Activated CD8-positive, alpha-beta T cell treated with anti-CD3 and anti-CD28 coated beads, Interleukin-2, amount 10 ng/mL, durations not matched to agents 7 days and 5 days (primary cell): ENCODE measurements around the gene LSM6. TPM values are rescaled to one million over a fixed set of nuclear protein-coding genes. Genes with fewer than 3 reads are reported as not detected.

Source experiments
- ATAC-seq: fragments of 150-1000 bp; cut with Tn5 transposase; one replicate; pipeline ENCODE4 v1.10.0; 2021; ENCODE audit warnings: moderate library complexity
- CTCF ChIA-PET: fragments of 350-600 bp; sonication (Branson Sonifier 250); formaldehyde crosslinking; loops from one replicate; lab custom pipeline; 2021; ENCODE audit warnings: antibody characterized with exemption; lab: Charles Lee
- POLR2A ChIA-PET: fragments of 350-600 bp; sonication (Branson Sonifier 250); formaldehyde crosslinking; loops from one replicate; lab custom pipeline; 2021; ENCODE audit warnings: antibody characterized with exemption; lab: Charles Lee
- DNase-seq: peaks from one replicate; pipeline ENCODE4 v3.0.0-alpha.2; 2020
- H3K27ac Mint-ChIP-seq: one replicate; pipeline ENCODE4 v1.8.0; 2021; ENCODE audit warnings: mild to moderate bottlenecking, mixed read lengths
- H3K27me3 Mint-ChIP-seq: one replicate; pipeline ENCODE4 v1.8.0; 2021; ENCODE audit warnings: low read depth, mixed read lengths
- H3K36me3 Mint-ChIP-seq: one replicate; pipeline ENCODE4 v1.8.0; 2021; ENCODE audit warnings: low read depth, mixed read lengths
- H3K4me1 Mint-ChIP-seq: one replicate; pipeline ENCODE4 v1.8.0; 2021; ENCODE audit warnings: low read depth, mixed read lengths
- H3K4me3 Mint-ChIP-seq: one replicate; pipeline ENCODE4 v1.8.0; 2021; ENCODE audit warnings: mild to moderate bottlenecking, mixed read lengths
- H3K9me3 Mint-ChIP-seq: one replicate; pipeline ENCODE4 v1.8.0; 2022; ENCODE audit warnings: mixed read lengths; ENCODE audit not compliant: insufficient read depth
- total RNA-seq, 2 experiments: library from RNA; stranded (reverse); gene quantifications; one replicate each; pipeline ENCODE4 v1.2.3, GENCODE V29; 2021

Gene LSM6
- total RNA-seq, 2 experiments from 2014 or later = 52.2 to 64.3 TPM

DNA sequence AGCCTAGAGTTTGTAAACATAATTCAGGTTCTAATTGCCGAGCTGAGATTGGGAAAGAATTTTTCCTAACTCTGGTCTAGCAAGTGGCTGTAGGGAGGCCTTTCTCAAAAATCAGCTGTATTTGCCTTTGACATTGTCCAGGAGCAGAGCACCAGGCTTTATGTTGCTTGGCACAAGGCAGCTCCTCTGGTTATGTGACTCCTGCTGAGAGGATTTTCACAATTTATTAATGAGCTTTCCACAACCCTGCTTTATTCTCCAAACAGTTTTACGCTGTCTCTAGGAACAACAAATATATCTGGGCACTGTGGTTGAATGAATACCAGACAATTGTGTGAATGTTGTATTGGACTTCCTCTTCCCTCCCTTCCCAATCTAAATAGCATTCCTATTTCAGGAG is 14.9 kb downstream of the LSM6 start:
- H3K36me3 Mint-ChIP-seq = peaks cover 38% of the 10 kb centered on the region
- no peak overlapping the region for H3K4me3 Mint-ChIP-seq
- CTCF ChIA-PET = no interaction called here
- DNase-seq (no peak), ATAC-seq (no peak)
- H3K27me3 Mint-ChIP-seq = no peaks in the 10 kb centered on the region
- H3K9me3 Mint-ChIP-seq = no peaks in the 10 kb centered on the region
- H3K4me1 Mint-ChIP-seq = no peaks in the 10 kb centered on the region
- H3K27ac Mint-ChIP-seq = no peak overlapping the region
- POLR2A ChIA-PET = no interaction called here

DNA sequence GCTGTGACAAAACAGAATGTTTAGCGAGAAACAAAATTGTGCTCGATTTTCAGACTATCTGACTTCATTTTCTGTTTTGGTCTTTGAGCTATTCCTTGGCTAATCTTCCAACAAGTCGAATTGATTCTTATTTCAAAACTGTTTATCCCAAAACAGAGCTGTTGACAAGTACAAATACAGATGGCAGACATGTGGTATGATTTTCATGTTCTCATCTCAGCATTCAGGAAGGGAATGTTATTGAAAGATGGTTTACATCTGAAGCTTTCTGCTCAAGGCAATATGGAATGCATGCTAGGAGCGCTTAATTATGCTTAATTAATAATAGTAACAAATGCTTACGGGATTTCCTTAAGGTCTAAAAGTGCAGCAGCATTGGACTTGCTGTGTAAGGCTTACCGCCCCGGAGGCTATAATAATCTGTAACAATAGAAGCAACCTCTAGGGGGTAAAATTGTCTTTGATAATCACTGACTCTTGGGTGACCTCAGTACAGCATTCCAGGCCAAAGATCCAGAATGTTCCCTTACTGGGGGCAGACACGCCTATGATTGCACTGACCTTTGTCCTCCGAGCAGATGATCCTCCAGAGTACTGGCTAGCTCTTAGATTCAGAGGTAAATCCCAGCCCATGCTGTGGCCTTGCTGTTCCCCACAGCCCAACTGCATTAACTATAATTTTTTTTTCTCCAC is 16.4 kb downstream of the LSM6 start:
- DNase-seq (no peak), ATAC-seq (no peak)
- Mint-ChIP-seq H3K36me3 (peaks cover 33% of the 10 kb centered on the region), H3K4me1 (no peaks in the 10 kb centered on the region), H3K4me3 (no peak overlapping the region), H3K9me3 (no peaks in the 10 kb centered on the region), H3K27me3 (no peaks in the 10 kb centered on the region), H3K27ac (no peak overlapping the region)
- ChIA-PET CTCF (no interaction called here), POLR2A (no interaction called here)

DNA sequence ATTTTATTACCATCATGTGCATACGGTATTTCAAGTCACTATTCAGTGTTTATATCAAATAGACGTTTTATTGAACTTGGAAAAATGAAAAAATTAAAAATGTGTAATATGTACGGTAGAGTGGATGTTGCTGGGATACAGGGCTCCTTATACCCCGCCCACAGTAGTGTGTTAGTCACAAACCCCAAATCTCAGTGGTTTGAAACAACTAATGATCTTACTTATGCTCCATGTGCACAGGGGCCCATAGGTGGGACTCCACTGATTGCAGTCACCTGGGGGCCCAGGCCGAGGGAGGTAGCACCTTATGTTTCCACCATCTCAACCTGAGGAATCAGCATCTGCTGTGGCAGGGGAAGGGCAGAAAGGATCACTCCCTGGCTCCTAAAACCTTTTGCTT is 18.1 kb downstream of the LSM6 start:
- CTCF ChIA-PET = no interaction called here
- POLR2A ChIA-PET = no interaction called here
- no peaks in the 10 kb centered on the region for H3K9me3 Mint-ChIP-seq
- ATAC-seq (no peak), DNase-seq (no peak)
- H3K27me3 Mint-ChIP-seq = no peaks in the 10 kb centered on the region
- H3K4me3 Mint-ChIP-seq = no peak overlapping the region
- no peak overlapping the region for H3K27ac Mint-ChIP-seq
- peaks cover 24% of the 10 kb centered on the region for H3K36me3 Mint-ChIP-seq
- H3K4me1 Mint-ChIP-seq = no peaks in the 10 kb centered on the region

DNA sequence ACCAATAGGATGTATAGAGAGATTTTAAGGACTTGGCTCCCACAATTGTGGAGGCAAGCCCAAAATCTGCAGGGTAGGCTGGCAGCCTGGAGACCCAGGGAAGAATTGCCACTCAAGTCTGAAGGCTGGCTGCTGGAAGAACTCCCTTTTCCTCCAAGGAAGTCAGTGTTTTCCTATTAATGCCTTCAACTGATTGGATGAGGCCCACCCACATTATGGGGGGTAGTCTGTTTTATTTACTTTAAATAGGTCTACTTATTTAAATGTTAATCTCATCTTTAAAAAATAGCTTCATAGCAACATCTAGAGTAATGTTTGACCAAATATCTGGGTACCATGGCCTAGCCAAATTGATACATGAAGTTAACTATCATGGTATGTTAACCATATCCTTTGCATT is 18.7 kb downstream of the LSM6 start:
- ChIA-PET POLR2A (no interaction called here), CTCF (no interaction called here)
- H3K27me3 Mint-ChIP-seq = no peaks in the 10 kb centered on the region

DNA sequence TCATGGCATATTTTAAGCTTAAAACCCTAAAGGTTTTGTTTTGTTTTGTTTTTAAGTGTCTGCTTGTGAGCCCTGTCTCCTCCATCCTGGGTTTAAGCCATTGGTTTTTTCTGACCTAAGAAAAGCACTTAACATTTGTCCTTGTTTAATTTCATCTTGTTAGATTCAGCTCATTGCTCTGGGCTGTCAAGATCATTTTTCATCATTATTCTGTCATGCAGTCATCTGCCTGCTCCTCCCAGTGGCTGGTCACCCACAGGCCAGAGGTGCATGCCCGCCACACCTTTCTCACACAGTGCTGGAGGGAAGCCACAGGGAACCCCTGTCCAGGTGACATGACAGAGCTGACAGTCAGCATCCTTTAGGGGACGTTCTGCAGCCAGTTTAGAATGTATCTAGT is 27.1 kb downstream of the LSM6 start:
- H3K4me1 Mint-ChIP-seq = no peaks in the 10 kb centered on the region
- CTCF ChIA-PET = interaction anchor here (1.0 kb wide), 2 partner anchors 17 to 107 kb away, joined by 3 read pairs; no protein-coding TSS in a partner anchor
- DNase-seq = no peak

More for the DNA sequence above, 18.7 kb downstream of the LSM6 start:
- DNase-seq (no peak), ATAC-seq (no peak)
- Mint-ChIP-seq H3K36me3 (peaks cover 24% of the 10 kb centered on the region), H3K9me3 (no peaks in the 10 kb centered on the region), H3K4me3 (no peak overlapping the region), H3K27ac (no peak overlapping the region), H3K4me1 (no peaks in the 10 kb centered on the region)

DNA sequence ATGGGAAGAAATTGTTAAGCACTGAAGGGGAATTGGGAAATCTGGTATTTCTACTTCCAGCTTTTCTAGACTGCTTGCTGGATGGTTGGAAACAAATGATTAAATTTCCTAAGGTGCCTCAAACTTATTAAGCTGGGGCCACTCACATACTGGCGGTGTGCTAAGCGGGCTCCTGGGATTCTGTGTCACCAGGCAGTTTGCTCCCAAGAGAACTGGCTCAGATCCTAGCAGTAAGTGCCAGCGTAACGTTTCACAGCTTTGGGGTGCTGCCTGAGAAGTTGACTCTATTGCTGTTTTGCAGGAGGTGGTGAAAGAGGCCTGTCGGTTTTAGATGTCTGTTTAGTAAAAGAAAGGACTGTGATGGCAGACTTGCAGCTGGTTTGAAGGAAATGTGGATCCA is 31.9 kb downstream of the LSM6 start:
- no peaks in the 10 kb centered on the region for H3K9me3 Mint-ChIP-seq
- no peaks in the 10 kb centered on the region for H3K36me3 Mint-ChIP-seq
- no peaks in the 10 kb centered on the region for H3K4me1 Mint-ChIP-seq
- DNase-seq (no peak), ATAC-seq (no peak)
- POLR2A ChIA-PET = no interaction called here
- CTCF ChIA-PET = no interaction called here
- H3K27me3 Mint-ChIP-seq = peaks cover 9% of the 10 kb centered on the region
- no peak overlapping the region for H3K4me3 Mint-ChIP-seq
- H3K27ac Mint-ChIP-seq = no peak overlapping the region

More for the DNA sequence above, 27.1 kb downstream of the LSM6 start:
- POLR2A ChIA-PET = no interaction called here
- no peak for ATAC-seq
- H3K9me3 Mint-ChIP-seq = no peaks in the 10 kb centered on the region
- H3K27me3 Mint-ChIP-seq = peaks cover 2% of the 10 kb centered on the region
- H3K27ac Mint-ChIP-seq = no peak overlapping the region
- H3K4me3 Mint-ChIP-seq = no peak overlapping the region
- H3K36me3 Mint-ChIP-seq = no peaks in the 10 kb centered on the region

DNA sequence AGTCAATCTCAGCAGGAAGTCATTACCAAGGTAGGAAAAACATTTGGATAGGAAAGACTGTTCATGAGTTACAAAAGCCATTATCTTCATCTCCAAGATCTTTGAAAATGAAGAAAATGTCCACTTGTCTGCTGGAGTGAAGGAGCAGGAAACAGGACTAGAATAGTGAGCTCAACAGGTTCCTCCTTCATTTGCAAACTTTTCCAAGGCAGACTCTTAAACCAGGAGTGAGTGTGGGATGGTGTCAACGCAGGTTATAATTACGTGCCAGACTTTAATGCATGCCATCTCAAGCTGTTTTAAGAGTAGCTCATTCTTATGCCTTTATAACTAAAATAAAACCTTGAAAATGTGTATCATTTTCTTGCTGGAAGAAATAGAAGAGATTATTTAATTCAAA is 35.4 kb downstream of the LSM6 start:
- ChIA-PET POLR2A (no interaction called here), CTCF (no interaction called here)
- DNase-seq = no peak
- H3K4me3 Mint-ChIP-seq = no peak overlapping the region
- no peak for ATAC-seq
- H3K27me3 Mint-ChIP-seq = peaks cover 9% of the 10 kb centered on the region
- no peaks in the 10 kb centered on the region for H3K9me3 Mint-ChIP-seq
- H3K4me1 Mint-ChIP-seq = no peaks in the 10 kb centered on the region
- no peak overlapping the region for H3K27ac Mint-ChIP-seq
- no peaks in the 10 kb centered on the region for H3K36me3 Mint-ChIP-seq

DNA sequence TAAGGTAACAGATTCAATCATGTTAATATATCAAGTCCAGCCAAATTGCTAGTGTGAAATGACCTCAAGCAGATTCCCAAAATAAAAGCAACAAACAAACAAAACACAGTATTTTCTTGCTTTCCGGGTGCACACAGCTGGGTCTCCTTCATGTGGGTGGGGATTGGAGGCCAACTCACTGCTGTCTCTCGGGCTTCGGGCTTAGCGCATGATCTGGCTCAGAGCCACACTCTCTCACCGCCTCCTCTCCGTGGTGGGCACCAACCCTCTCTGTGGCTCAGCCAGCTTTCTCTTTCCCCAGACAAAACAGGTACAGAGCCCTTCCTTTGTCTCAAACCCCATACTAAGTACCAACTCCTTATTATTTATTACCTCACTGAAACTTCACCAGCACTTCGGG is 35.9 kb downstream of the LSM6 start:
- no peaks in the 10 kb centered on the region for H3K4me1 Mint-ChIP-seq
- DNase-seq (no peak), ATAC-seq (no peak)
- CTCF ChIA-PET = no interaction called here
- H3K27ac Mint-ChIP-seq = no peak overlapping the region
- H3K9me3 Mint-ChIP-seq = no peaks in the 10 kb centered on the region
- no peaks in the 10 kb centered on the region for H3K36me3 Mint-ChIP-seq
- POLR2A ChIA-PET = no interaction called here
- no peak overlapping the region for H3K4me3 Mint-ChIP-seq
- H3K27me3 Mint-ChIP-seq = peaks cover 9% of the 10 kb centered on the region

DNA sequence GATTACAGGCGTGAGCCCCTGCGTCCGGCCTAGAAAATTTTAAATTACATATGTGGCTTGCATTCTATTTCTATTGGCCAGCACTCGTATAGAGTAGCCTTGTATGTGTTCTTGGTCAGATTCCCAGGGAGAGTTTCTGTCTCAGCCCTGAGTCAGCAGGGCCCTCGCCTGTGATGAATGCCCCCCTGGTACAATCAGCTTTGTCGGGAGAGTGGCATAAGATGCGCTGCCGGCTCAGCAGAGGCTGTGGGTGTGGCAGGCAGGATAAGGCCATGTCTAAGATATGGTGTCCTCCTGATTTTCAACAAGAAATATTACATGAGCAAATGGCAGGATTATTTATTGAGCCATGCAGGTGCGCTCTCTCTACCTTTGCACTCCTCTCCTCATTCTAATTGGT is 37.3 kb downstream of the LSM6 start:
- ChIA-PET CTCF (no interaction called here), POLR2A (no interaction called here)
- Mint-ChIP-seq H3K4me1 (no peaks in the 10 kb centered on the region), H3K4me3 (no peak overlapping the region), H3K36me3 (no peaks in the 10 kb centered on the region), H3K27me3 (peaks cover 7% of the 10 kb centered on the region), H3K27ac (no peak overlapping the region), H3K9me3 (no peaks in the 10 kb centered on the region)
- ATAC-seq (no peak), DNase-seq (no peak)

DNA sequence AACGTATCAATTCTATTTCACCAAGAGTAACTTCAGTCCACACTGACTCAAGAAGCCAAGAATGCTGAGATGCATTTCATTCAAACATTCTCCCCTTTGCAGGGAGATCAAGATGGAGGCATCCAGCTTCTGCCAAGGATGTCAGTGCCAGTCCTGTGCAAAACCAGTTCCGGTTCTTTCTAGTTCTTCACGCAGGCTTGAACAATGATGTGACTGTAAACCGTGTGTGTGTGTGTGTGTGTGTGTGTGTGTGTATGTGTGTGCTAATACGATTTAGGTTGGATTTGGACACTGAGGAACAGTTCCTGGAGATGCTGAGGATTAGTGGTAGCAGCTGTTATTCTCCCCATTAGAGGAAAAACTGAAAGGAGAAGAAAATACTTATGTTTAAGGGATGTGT is 38.7 kb downstream of the LSM6 start, which contains the start of gene REELD1:
Gene REELD1 (plus strand): TSS at position 301 of the 400 bp plus-strand sequence. CDS start 2,415 bp downstream, outside the sequence.
- no peak for ATAC-seq
- no peak within 1 kb of the TSS for H3K27ac Mint-ChIP-seq
- CTCF ChIA-PET = no interaction called here
- H3K4me1 Mint-ChIP-seq = no peaks in the 10 kb centered on the region
- peaks cover 7% of the 10 kb centered on the region for H3K27me3 Mint-ChIP-seq
- no peaks in the 10 kb centered on the region for H3K36me3 Mint-ChIP-seq
- POLR2A ChIA-PET = no interaction called here
- H3K4me3 Mint-ChIP-seq = no peak within 1 kb of the TSS
- no peak for DNase-seq
- no peaks in the 10 kb centered on the region for H3K9me3 Mint-ChIP-seq

DNA sequence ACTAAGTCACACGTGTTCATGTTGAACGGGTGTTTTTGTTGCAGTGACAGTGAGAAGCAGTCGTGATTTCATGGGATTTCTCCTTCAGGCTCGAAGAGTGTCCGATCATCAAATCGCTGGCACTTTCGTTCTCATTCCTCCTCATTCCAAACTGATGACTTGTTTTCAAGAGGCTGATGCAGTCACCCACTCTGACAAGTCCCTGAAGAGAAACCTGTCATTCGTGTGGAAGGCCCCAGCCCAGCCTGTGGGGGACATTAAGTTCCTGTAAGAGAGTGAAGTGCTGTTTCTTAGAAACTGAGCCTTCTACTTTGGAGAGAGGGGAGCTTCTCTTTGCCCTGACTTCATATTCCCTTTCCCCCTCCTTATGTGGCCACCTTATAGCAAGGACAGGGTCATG is 46.8 kb downstream of the LSM6 start:
- ChIA-PET POLR2A (no interaction called here), CTCF (no interaction called here)
- H3K27me3 Mint-ChIP-seq = no peaks in the 10 kb centered on the region
- no peaks in the 10 kb centered on the region for H3K36me3 Mint-ChIP-seq
- ATAC-seq = no peak
- H3K4me1 Mint-ChIP-seq = no peaks in the 10 kb centered on the region
- H3K4me3 Mint-ChIP-seq = no peak overlapping the region
- no peaks in the 10 kb centered on the region for H3K9me3 Mint-ChIP-seq
- no peak overlapping the region for H3K27ac Mint-ChIP-seq
- no peak for DNase-seq

DNA sequence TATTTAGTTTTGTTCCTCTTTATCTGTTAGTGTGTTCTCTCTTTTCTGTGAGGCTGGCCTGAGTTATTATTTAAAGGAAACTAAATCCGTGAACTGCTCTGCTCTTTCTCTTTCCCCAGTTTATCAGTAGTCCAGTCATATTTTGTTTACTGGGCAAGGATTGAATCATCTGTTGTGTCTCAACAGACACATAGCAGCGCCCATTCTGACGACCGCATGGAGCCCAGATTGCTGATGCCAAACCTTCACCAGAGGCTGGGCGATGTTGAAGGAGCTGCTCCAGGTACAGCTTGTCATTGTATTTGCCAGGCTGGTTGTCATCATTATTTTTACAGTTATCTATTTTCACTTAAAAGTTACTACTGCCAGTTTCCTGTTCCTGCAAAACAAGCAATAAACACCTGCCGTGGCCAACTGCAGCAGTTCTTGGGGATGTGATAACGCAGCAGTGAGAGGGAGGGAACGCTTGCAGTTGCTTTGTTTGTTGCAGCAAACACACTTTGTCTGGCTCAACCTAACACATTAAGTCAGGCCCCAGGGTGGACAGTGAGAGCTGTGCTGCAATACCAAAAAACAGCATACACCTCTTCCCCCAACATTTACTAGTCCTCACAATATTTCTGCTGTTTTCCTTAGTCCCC is 48.9 kb downstream of the LSM6 start:
- H3K4me1 Mint-ChIP-seq = no peaks in the 10 kb centered on the region
- no peaks in the 10 kb centered on the region for H3K36me3 Mint-ChIP-seq
- H3K27ac Mint-ChIP-seq = no peak overlapping the region
- POLR2A ChIA-PET = no interaction called here
- DNase-seq = no peak
- H3K4me3 Mint-ChIP-seq = no peak overlapping the region
- CTCF ChIA-PET = no interaction called here
- no peaks in the 10 kb centered on the region for H3K9me3 Mint-ChIP-seq
- no peak for ATAC-seq
- no peaks in the 10 kb centered on the region for H3K27me3 Mint-ChIP-seq
